ENCODE measurements around the gene TNRC6A.

- no peak for TF ChIP-seq CTCF (IDR thresholded peaks at IDR 0.05)
- TF ChIP-seq POLR2A (IDR thresholded peaks at IDR 0.05): no peak
Observed at GRCh38 chr16:24696699-24697098, 32.8 kb upstream of the TNRC6A start.

Data from breast epithelium (tissue), 3 donors.